Smooth muscle cell of the umbilical artery (primary cell): ENCODE results near the gene SAP30L. TPM values are rescaled to one million over a fixed set of nuclear protein-coding genes. Genes with fewer than 3 reads are reported as not detected.

Experiments used
- total RNA-seq: library from RNA; depleted of rRNA; stranded (reverse); fragments of >200 nt; gene quantifications from 2 replicates; pipeline ENCODE4 v1.2.3, GENCODE V29; 2014

SAP30L gene, protein sequence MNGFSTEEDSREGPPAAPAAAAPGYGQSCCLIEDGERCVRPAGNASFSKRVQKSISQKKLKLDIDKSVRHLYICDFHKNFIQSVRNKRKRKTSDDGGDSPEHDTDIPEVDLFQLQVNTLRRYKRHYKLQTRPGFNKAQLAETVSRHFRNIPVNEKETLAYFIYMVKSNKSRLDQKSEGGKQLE
- 14.8 and 15.8 TPM in 2 replicates for total RNA-seq

GRCh38 chr5:154445422-154446194, at the start of gene SAP30L:
Gene SAP30L (plus strand): TSS chr5:154445997. CDS start chr5:154446605, 608 bp downstream.

GRCh38 chr5:154478224-154478565, 32.4 kb downstream of the SAP30L start, which contains the start of gene HAND1:
Gene HAND1 (minus strand): TSS chr5:154478227. CDS start chr5:154478008, 219 bp downstream.

Other genes starting within 250 kb of the SAP30L start
- 0.14 and 0.30 TPM in 2 replicates for gene HAND1, start 32.2 kb downstream of the SAP30L start, total RNA-seq